Trophoblast cell (in vitro differentiated cells and primary cell): ENCODE results near the gene FBLN5.

ENCODE experiments used
- DNase-seq, 2 donors: peaks; one replicate each; pipeline ENCODE4 v3.0.0-alpha.2; 2016
- H2AFZ ChIP-seq: 2 replicates; pipeline ENCODE4 v1.6.1; 2013; ENCODE audit warnings: low read length, moderate library complexity, mild to moderate bottlenecking; ENCODE audit not compliant: insufficient read depth, poor library complexity
- H2AK5ac ChIP-seq: 2 replicates; pipeline ENCODE4 v1.6.1; 2013; ENCODE audit warnings: mild to moderate bottlenecking, low read length
- H2BK120ac ChIP-seq: 2 replicates; pipeline ENCODE4 v1.6.1; 2013; ENCODE audit warnings: low read length, mild to moderate bottlenecking, moderate library complexity; ENCODE audit not compliant: insufficient read depth, poor library complexity
- H2BK12ac ChIP-seq: 2 replicates; pipeline ENCODE4 v1.6.1; 2013; ENCODE audit warnings: mild to moderate bottlenecking, low read length, moderate library complexity
- H2BK5ac ChIP-seq: 2 replicates; pipeline ENCODE4 v1.6.1; 2013; ENCODE audit warnings: low read length, low read depth, moderate library complexity, mild to moderate bottlenecking; ENCODE audit not compliant: poor library complexity
- H3K14ac ChIP-seq: 2 replicates; pipeline ENCODE4 v1.6.1; 2013; ENCODE audit warnings: mild to moderate bottlenecking, low read length
- H3K18ac ChIP-seq: 2 replicates; pipeline ENCODE4 v1.6.1; 2013; ENCODE audit warnings: mild to moderate bottlenecking, low read length
- H3K23ac ChIP-seq: 2 replicates; pipeline ENCODE4 v1.6.1; 2013; ENCODE audit warnings: low read length
- H3K27ac ChIP-seq: 2 replicates; pipeline ENCODE4 v1.5.1; 2013; ENCODE audit warnings: low read depth, mild to moderate bottlenecking, inconsistent platforms, low read length, moderate library complexity
- H3K27me3 ChIP-seq: 2 replicates; pipeline ENCODE4 v1.6.1; 2013; ENCODE audit warnings: inconsistent platforms, mild to moderate bottlenecking, low read length, moderate library complexity; ENCODE audit not compliant: insufficient read depth
- H3K36me3 ChIP-seq, 2 experiments: 1 replicate in 1 of 2; 2 replicates in 1 of 2; pipeline ENCODE4 v1.6.1; 2013; ENCODE audit warnings: low read length in 2 of 2, mild to moderate bottlenecking in 2 of 2, moderate library complexity in 1 of 2; ENCODE audit not compliant: insufficient read depth in 2 of 2, control insufficient read depth in 1 of 2
- H3K4ac ChIP-seq: 2 replicates; pipeline ENCODE4 v1.6.1; 2013; ENCODE audit warnings: low read depth, mild to moderate bottlenecking, low read length, moderate library complexity
- H3K4me1 ChIP-seq, 2 experiments: 1 replicate in 1 of 2; 2 replicates in 1 of 2; pipeline ENCODE4 v1.6.1; 2013; ENCODE audit warnings: low read length in 2 of 2, mild to moderate bottlenecking in 2 of 2, moderate library complexity in 1 of 2; ENCODE audit not compliant: insufficient read depth in 2 of 2, control insufficient read depth in 1 of 2
- H3K4me2 ChIP-seq: 2 replicates; pipeline ENCODE4 v1.6.1; 2013; ENCODE audit warnings: inconsistent platforms, mild to moderate bottlenecking, low read length, moderate library complexity
- H3K4me3 ChIP-seq: 2 replicates; pipeline ENCODE4 v1.5.1; 2013; ENCODE audit warnings: mild to moderate bottlenecking, low read depth, low read length, inconsistent platforms
- H3K79me1 ChIP-seq: one replicate; pipeline ENCODE4 v1.6.1; 2013; ENCODE audit warnings: low read length
- H3K79me2 ChIP-seq: 2 replicates; pipeline ENCODE4 v1.6.1; 2013; ENCODE audit warnings: low read length, mild to moderate bottlenecking; ENCODE audit not compliant: control insufficient read depth, insufficient read depth, poor library complexity
- H3K9ac ChIP-seq: 2 replicates; pipeline ENCODE4 v1.6.1; 2013; ENCODE audit warnings: mild to moderate bottlenecking, low read length
- H3K9me3 ChIP-seq: 2 replicates; pipeline ENCODE4 v1.6.1; 2013; ENCODE audit warnings: low read depth, mild to moderate bottlenecking, control low read depth, inconsistent platforms, low read length; ENCODE audit not compliant: insufficient read depth
- H4K12ac ChIP-seq: 2 replicates; pipeline ENCODE4 v1.6.1; 2013; ENCODE audit warnings: low read depth, mild to moderate bottlenecking, low read length, moderate library complexity
- H4K8ac ChIP-seq: 2 replicates; pipeline ENCODE4 v1.6.1; 2013; ENCODE audit warnings: low read depth, mild to moderate bottlenecking, low read length, moderate library complexity
- H4K91ac ChIP-seq: one replicate; pipeline ENCODE4 v1.6.1; 2013; ENCODE audit warnings: low read depth, mild to moderate bottlenecking, low read length, moderate library complexity
- WGBS: extraction: QIAGEN DNeasy Blood & Tissue Kit; methylation state at CpG from one replicate; pipeline ENCODE4 v1.1.7; 2013; ENCODE audit warnings: missing lambda C conversion rate; ENCODE audit not compliant: insufficient read length, insufficient coverage; ENCODE audit errors: extremely low coverage; 5-methylcytosine and 5-hydroxymethylcytosine counted together

FBLN5 gene

DNA sequence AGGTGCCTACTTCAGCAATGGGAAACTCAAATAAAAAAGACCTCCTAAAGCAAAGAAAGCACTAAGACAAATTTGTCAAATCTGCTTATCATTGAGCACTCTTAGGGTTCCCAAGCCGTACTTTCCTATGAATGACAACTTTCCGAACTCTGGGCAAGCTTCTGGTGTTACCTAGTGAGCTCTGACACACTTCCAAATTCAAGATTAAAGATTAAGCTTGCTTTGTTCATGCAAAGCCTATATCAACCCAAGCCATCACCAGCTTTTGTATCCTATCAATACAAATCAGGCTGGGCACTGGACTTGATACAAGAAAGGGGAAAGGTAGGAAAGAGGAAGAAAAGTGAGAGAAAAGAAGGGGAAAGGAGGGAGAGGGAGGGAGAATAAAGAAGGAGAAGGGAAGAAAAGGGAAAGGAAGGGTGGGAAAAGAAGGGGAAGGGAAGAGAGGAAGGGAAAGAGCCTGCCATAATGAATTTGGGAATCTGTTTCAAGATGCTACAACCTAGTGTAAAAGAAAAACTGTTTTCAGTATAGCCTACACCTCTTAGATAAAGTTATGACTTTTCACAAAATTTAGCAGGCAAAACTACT lies 23.8 kb upstream of the FBLN5 start:
- no peak overlapping the region for H3K14ac ChIP-seq
- H3K36me3 ChIP-seq = peaks cover 5 to 8% of the 10 kb centered on the region in 2 experiments
- no peak overlapping the region for H3K18ac ChIP-seq
- no peak overlapping the region for H3K4me2 ChIP-seq
- H2AK5ac ChIP-seq = no peak overlapping the region
- H3K79me2 ChIP-seq = no peaks in the 10 kb centered on the region
- no peak overlapping the region for H3K27ac ChIP-seq
- H3K27me3 ChIP-seq = no peaks in the 10 kb centered on the region
- H2AFZ ChIP-seq = no peak overlapping the region
- H2BK12ac ChIP-seq = no peak overlapping the region
- no peaks in the 10 kb centered on the region for H3K79me1 ChIP-seq
- H3K23ac ChIP-seq = no peak overlapping the region
- no peak overlapping the region for H3K4ac ChIP-seq
- H3K9ac ChIP-seq = no peak overlapping the region
- H3K9me3 ChIP-seq = no peaks in the 10 kb centered on the region
- WGBS = no CpG with 5 or more reads among the region's 2 CpGs
- no peak overlapping the region for H3K4me3 ChIP-seq
- H3K4me1 ChIP-seq = no peaks in the 10 kb centered on the region
- H4K8ac ChIP-seq = no peak overlapping the region
- H2BK5ac ChIP-seq = no peak overlapping the region
- no peak for DNase-seq
- H2BK120ac ChIP-seq = no peak overlapping the region
- no peak overlapping the region for H4K12ac ChIP-seq
- H4K91ac ChIP-seq = no peak overlapping the region

DNA sequence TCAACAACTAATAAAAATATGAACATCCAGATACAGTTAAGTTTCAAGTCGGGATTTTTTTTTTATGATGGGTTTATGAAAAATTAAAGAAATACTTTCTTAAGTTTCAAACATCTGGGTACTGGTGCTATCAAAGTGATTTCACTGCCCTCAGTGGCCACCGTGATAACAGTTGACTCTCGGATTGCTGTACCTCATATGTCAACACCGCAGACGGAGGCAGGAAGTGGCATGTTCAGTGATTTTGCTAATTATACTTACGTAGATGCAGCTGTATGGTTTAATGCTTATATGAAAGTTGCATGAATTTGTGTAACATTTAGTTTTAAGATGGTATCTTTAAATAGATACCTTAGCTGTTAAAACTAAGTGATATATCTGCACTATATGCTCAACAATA lies 20.8 kb upstream of the FBLN5 start:
- no peak for DNase-seq
- no CpG with 5 or more reads among the region's 6 CpGs for WGBS

DNA sequence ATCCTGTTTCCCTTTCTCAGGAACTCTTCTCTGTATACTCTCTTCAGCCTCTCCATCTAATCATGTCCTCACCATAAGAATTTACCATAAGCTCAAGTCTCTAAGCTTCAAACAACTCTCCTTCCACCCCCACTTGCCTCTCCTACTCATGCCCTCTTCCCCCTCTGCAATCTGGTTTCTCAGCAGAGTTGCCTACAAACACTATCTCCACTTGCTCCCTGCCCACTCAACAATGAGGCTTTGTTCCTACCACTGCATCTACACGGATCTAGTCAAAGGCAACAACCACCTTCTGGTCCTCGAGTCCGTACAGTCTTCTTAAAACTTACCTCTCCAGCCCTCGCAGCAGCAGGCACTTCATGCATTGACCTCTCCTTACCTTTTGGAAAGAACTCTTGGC lies 17.2 kb upstream of the FBLN5 start:
- no peak overlapping the region for H2BK120ac ChIP-seq
- H2BK5ac ChIP-seq = no peak overlapping the region
- H3K27ac ChIP-seq = no peak overlapping the region
- no peak overlapping the region for H3K4me2 ChIP-seq
- H3K23ac ChIP-seq = no peak overlapping the region
- H3K79me1 ChIP-seq = no peaks in the 10 kb centered on the region
- WGBS = no CpG with 5 or more reads among the region's 4 CpGs
- no peaks in the 10 kb centered on the region for H3K27me3 ChIP-seq
- H2BK12ac ChIP-seq = no peak overlapping the region
- H4K91ac ChIP-seq = no peak overlapping the region
- no peak overlapping the region for H2AFZ ChIP-seq
- no peak overlapping the region for H4K12ac ChIP-seq
- no peak overlapping the region for H4K8ac ChIP-seq
- no peak overlapping the region for H2AK5ac ChIP-seq
- no peak overlapping the region for H3K4me3 ChIP-seq
- DNase-seq = no peak
- H3K36me3 ChIP-seq = peaks cover 6% of the 10 kb centered on the region in 2 experiments
- no peaks in the 10 kb centered on the region for H3K9me3 ChIP-seq
- no peak overlapping the region for H3K4ac ChIP-seq
- H3K18ac ChIP-seq = no peak overlapping the region
- no peak overlapping the region for H3K14ac ChIP-seq
- H3K9ac ChIP-seq = no peak overlapping the region
- H3K4me1 ChIP-seq = peaks cover 3 to 4% of the 10 kb centered on the region in 2 experiments
- H3K79me2 ChIP-seq = no peaks in the 10 kb centered on the region

More for the DNA sequence above, 20.8 kb upstream of the FBLN5 start:
- Histone ChIP-seq H3K36me3 (peaks cover 6% of the 10 kb centered on the region in 2 experiments), H4K8ac (no peak overlapping the region), H3K9ac (no peak overlapping the region), H2BK12ac (no peak overlapping the region), H4K91ac (no peak overlapping the region), H2BK120ac (no peak overlapping the region), H3K14ac (no peak overlapping the region), H3K4me2 (no peak overlapping the region), H3K18ac (no peak overlapping the region), H3K4me1 (no peaks in the 10 kb centered on the region), H3K9me3 (no peaks in the 10 kb centered on the region), H3K4me3 (no peak overlapping the region), H3K23ac (no peak overlapping the region), H3K79me2 (no peaks in the 10 kb centered on the region), H3K79me1 (no peaks in the 10 kb centered on the region), H3K27me3 (no peaks in the 10 kb centered on the region), H2AFZ (no peak overlapping the region), H4K12ac (no peak overlapping the region), H2BK5ac (no peak overlapping the region), H3K27ac (no peak overlapping the region), H2AK5ac (no peak overlapping the region), H3K4ac (no peak overlapping the region)

DNA sequence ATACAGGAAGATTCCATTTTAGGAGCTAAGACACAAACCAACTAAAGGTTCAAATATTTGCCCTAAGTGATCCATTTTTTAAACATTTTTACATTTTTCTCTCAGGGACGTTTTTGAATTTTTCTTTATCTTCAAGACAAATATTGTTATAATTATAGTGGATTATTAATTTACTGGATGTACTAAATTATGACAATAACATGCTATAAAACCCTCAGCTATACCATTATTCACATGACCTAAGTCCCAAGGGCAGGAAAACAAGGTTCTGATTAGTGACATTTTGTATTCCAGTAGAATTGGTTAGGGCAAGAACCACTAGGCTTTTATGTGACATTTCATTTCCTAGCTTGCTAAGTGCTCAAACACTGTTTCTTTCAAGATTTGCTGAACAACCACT lies 16.5 kb upstream of the FBLN5 start:
- Histone ChIP-seq H3K14ac (no peak overlapping the region), H4K8ac (no peak overlapping the region), H3K4me3 (no peak overlapping the region), H4K91ac (no peak overlapping the region), H3K9ac (no peak overlapping the region), H3K18ac (no peak overlapping the region), H2BK12ac (no peak overlapping the region), H4K12ac (no peak overlapping the region), H2BK120ac (no peak overlapping the region), H3K4me1 (peaks cover 3 to 4% of the 10 kb centered on the region in 2 experiments), H3K79me1 (no peaks in the 10 kb centered on the region), H3K9me3 (no peaks in the 10 kb centered on the region), H3K4me2 (no peak overlapping the region), H3K36me3 (peaks cover 4% of the 10 kb centered on the region in 2 experiments), H2BK5ac (no peak overlapping the region), H3K4ac (no peak overlapping the region), H2AK5ac (no peak overlapping the region), H3K79me2 (no peaks in the 10 kb centered on the region), H2AFZ (no peak overlapping the region), H3K27ac (no peak overlapping the region), H3K23ac (no peak overlapping the region), H3K27me3 (no peaks in the 10 kb centered on the region)
- DNase-seq = no peak
- no CpG with 5 or more reads among the region's 1 CpG for WGBS
